GM18867 (cell line): ENCODE data around the gene MYOG.

Experiments used
- ATAC-seq: cut with Tn5 transposase; IDR thresholded peaks from one replicate; pipeline ENCODE4 v1.9.1; 2021; ENCODE audit warnings: mild to moderate bottlenecking, moderate library complexity; ENCODE audit not compliant: unreplicated experiment

MYOG gene

DNA sequence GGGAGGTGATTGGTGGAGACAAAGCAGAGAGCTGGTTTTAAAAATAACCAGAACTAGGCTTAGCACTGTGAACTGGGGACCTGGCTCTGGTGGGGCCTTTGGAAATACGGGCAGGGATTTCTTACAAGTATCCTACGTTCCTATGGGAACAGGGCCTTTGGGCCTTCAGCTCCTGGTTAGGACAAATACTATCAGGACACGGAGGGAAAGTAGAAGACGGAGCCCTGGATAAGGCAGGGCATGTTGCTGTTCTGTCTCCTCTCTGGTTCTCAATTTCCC is 5.3 kb upstream of the MYOG start:
- ATAC-seq: no peak

DNA sequence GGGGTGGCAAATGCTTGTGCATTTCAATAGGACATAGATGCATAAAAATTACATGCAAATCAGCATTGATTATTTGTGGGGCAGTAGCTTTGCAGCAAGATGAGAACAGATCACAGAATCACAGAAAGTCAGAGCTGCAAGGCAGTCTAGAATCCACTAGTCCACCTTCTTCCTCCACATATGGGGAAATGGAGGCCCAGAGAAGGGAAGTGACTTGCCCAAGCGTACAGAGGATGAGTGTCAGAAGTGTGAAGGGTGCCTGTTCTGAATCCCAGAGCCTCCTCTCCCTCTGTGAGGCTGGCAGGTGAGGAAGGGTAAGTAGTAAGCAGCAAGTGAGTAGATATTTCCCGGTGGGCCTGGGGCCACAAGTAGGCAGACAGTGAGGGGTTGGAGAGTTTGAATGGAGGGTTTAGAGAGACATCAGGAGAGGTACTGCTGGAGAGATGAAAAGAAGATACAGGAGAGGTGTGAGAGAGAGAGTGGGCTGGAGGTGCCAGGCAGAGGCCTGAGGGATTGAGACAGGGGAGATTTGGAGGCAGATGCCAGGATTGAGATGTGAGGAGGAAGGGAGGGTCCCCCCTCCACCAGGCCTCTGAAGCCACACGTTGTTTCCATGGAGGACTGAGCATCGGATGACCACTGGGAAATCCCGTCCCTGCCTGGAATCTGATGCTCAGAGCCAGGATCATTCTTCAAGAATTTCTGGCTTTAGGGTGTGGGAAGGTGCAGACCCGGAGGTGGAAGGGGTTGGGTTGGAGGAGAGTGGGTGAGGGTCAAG is 4.8 kb upstream of the MYOG start:
- no peak for ATAC-seq

DNA sequence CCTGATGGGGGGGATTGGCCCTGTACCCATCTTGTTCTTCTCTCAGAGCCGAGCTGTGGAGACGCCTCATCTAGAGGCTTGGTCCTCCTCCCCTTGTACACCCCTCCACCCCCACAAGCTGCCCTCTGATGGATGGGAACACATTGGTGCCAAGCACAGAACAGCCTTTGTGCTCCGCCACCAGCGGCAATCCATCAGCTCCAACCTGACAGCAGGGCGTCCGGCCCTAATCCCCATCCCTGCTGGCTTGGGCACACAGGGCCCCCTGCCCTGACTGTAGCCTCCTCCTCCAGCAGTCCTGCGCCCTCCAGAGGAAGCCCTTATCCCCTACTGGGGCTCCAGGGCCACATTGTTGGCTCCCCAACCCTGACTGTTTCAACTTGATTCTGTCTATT is 3.8 kb upstream of the MYOG start:
- no peak for ATAC-seq

- no peak for ATAC-seq
These were observed 3.3 kb upstream of the MYOG start for GRCh38 chr1:203089001-203089650.

DNA sequence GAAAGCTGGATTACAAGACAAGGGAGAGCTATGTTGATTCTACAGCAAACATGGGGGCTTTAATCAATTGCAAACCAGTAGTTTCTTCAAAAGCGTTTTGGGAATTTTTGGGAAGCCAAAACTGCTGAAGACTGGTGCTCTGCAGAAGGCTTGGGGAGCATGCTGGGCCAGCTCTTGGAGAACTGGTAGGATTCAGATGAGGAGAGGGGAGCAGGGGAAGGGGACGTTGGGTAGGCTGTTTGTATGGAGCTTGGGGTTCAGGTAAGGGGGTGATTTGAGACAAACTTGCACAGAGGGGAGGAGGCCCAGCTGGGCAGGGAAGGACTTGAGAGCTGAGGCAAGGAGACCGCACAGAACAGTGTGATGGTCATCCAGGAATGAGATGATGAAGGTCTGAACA is 2.6 kb upstream of the MYOG start:
- no peak for ATAC-seq

- ATAC-seq: no peak
These were observed 1.4 kb upstream of the MYOG start for GRCh38 chr1:203086992-203087763.

DNA sequence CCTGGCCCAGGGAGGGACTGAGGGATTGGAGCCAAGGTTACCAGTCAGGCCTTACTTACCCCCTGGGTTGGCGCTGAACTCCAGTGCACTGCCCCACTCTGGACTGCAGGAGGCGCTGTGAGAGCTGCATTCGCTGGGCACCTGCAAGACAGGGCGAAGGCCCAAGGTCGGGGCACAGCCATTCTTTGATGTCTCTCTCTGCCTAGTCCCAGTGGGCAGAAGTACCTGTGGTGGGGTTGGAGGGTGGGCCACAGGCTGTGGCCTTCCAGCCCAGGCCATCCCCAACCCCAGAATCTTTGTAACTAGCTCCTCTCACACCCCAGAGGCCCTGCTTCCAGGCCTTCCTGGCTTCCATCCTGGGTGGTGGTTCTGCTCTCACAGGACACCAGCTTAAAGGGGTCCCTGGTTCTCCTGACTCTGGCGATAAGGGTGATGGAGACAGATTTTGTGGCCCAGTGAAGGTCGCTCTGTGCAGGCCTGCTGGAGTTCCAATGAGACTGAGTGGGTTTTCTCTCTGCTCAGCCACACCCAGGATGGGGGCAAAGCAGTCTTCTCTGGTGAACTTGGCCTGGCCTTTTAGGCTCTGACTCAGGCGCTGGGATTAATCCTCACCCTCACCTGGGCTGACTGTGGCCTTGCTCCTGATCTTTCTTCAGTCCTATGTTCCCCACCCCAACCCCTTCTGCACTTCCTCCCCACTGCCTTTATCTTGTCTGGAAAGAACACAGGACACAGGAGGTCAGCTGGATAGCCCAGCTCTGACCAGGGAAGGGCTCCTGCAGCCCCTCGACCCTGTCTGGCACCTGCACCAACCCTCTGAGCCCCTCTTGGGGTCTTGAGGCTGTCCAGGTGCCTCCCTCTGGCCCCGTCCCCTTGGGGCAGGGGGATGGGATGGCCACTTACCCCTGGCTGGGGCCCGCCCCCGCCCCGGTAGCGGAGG is 954 bp downstream of the MYOG start:
- ATAC-seq: no peak

DNA sequence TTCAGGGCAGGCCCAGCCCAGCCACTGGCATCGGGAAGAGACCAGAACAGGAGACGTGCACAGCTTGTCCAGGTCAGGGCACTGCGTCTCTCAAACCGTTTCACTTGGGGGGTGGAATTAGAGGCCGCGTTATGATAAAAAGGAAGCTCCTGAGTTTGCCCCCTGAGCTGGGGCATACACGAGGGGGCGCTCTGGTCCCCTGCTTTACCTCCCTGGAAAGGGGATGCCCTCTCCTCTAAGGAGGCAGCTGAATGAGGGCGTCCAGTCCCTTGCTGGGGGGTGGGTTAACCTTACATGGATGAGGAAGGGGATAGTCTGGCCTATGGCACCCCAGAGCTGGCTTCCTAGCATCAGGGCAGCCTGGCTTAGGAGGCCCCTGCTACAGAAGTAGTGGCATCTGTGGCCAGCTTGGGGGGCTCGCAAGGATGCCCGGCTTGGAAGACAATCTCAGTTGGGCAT is 2.3 kb downstream of the MYOG start:
- no peak for ATAC-seq

DNA sequence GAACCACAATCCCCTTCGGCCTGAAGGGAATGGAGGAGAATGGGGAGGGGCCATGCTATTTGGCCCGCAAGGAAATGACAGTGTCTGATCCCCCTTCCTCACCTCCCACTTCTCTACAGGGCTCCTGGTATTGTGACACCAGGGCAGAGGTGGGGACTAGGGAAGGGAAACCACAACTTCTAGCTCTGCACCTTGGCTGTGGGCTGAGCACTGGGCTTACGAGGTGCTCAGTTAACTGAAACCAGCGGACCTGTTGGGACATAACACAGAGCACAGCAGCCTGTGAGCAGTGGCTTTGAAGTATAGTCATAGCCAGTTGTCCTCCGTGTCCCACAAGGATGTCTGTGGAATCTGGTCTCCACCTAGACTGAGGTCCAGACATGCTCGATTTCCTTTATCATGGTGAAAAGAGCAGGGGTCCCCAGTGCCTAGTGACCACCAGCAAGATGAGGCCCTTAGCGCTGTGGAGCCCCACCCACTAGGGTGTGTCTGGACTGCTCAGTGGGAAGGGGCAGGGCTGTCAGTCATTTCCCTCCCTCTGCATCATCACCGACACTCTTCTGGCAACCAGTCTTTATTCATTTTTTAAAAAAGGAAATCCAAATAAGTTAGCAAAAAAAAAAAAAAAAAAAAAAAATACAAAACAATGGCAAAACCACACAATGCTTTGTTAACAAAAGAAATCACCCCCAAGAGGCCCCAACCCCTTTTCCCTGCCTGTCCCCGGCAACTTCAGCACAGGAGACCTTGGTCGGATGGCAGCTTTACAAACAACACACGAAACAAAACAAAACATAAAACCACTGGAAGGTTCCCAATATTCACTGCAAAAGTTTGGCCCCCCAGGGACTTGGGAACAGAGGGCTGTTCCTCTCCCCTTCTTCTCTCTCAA is 3.0 kb downstream of the MYOG start:
- ATAC-seq: no peak

DNA sequence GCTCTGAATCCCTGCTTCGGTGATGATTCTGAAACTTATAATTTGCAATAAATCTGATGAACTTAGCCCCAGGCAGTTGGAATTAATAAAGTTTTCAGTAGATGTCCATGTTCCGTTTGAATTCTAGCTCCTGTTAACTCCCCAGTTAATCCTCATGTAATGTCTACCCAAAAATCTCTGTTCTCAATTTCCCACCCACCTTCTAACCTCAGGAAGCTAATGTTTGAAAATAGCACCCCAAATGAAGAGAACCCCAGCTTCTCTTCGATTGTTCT is 3.6 kb downstream of the MYOG start:
- no peak for ATAC-seq

DNA sequence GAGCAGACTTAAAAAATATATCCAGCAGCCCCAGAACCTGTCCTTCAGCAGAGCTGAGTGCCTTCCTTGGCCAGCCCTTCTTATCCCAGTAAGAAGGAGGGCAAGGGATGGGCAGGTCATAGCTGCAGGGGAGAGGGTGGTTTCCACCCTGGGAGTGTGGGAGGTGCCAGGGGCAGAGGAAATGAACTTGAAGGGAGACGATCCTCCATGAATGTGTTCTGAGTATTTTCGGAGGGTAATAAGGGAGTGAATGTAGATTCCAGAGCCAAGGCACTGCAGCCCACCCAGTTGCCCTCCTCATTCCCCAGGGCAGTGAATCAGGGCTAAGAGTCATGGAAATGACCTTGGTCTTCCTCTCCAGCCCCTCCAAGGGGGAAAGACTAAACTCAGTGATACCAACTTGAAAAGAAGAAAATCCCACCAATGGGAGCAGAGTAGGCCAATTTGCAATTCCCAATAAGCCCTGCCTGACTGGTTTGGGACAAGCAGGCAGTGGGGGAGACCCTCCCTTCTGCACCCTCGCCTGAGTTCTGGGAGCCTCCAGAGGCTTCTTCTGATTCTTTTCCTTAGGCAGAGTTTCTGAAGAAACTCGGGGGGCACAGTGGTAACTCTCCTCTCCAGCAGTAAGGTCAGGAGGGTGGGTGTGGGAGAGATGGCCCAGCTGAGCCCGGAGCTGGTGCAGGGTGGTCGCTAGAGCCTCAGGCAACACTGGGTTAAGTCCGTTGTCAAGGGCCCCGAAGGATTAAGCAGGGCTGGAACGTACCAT is 4.2 kb downstream of the MYOG start:
- no peak for ATAC-seq

GRCh38 chr1:203080456-203080855 is 5.4 kb downstream of the MYOG start:
- no peak for ATAC-seq

DNA sequence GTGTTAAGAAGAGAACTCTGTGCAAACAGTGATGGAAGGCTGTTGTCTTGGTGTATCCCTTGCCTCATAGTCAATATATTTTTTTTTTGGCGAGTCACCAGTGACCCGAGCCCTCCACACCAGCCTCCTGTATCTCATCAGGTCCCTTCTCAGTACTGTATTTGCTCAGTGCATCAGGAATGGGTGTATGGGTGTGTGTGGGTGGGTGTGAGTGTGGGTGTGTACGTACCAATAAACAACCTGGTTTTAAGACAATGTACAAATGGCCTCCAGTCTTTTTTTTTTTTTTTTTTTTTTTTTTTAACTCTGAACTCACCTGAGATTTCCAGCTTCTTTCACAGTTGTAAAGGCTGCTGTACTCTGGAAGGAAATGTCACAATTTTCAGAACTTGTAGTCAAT is 7.3 kb downstream of the MYOG start:
- ATAC-seq: no peak

- no peak for ATAC-seq
These were observed 7.9 kb downstream of the MYOG start for GRCh38 chr1:203077956-203078355.

GRCh38 chr1:203077367-203077766 is 8.4 kb downstream of the MYOG start:
- ATAC-seq: no peak

GRCh38 chr1:203076031-203076511 is 9.7 kb downstream of the MYOG start:
- ATAC-seq: no peak

- no peak for ATAC-seq
These were observed 10.4 kb downstream of the MYOG start for GRCh38 chr1:203075236-203076030.

DNA sequence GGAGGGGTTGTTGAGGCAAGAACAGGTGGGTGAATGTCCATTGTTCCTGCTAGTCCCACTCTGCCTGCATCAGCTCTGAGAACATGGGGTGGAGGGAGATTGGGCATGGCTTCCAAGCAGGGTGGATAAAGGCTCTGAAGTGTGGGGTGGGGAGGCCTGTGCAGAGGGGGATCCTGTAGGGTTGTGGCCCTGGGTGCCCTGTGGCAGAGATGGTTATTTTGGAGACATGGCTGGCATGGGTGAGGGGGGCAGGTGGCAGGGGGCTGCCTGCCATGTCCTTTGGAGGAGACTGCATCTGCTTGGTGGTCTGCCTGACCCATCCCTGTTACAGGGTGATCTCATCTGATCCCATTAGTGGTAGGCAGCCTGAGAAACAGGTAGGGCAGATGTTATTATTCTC is 11.2 kb downstream of the MYOG start:
- no peak for ATAC-seq

GRCh38 chr1:203073469-203073868 is 12.3 kb downstream of the MYOG start:
- ATAC-seq: no peak
